Activated CD8-positive, alpha-beta memory T cell treated with anti-CD3 and anti-CD28 coated beads for 36 hours (primary cell): ENCODE measurements around the gene EFTUD2. TPM values are rescaled to one million over a fixed set of nuclear protein-coding genes. Genes with fewer than 3 reads are reported as not detected.
"Not testable (repeated sequence)": the region's sequence is repeated elsewhere in the genome, so short reads cannot be mapped to it uniquely, and the experiment has no call there.

Experiments
- CTCF ChIA-PET: fragments of 350-600 bp; sonication (Branson Sonifier 250); formaldehyde crosslinking; loops from one replicate; lab custom pipeline; 2021; ENCODE audit warnings: antibody characterized with exemption; lab: Charles Lee
- POLR2A ChIA-PET: fragments of 350-600 bp; sonication (Branson Sonifier 250); formaldehyde crosslinking; loops from one replicate; lab custom pipeline; 2021; ENCODE audit warnings: antibody characterized with exemption; lab: Charles Lee
- total RNA-seq, 2 experiments: library from RNA; stranded (reverse); gene quantifications; one replicate each; pipeline ENCODE4 v1.2.3, GENCODE V29; 2021

The EFTUD2 gene
- total RNA-seq, 2 experiments from 2014 or later, result 239 to 242 TPM

DNA sequence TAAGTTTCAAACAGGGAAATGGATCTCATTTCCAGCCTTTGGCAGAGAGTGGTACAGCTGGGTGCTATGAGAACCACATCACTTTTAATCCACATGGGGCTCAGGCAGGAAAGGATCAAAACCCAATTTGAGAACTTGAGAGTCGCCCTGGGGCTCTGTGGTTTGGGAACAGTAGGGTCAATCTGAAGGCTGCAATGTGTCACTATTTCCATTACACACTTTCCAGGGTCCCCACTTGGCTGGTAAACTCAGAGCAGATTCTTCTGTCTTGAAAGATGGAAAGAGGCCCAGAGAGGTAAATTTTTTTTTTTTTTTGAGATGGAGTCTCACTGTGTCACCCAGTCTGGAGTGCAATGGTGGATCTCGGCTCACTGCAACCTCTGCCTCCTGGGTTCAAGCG, 58.3 kb downstream of the EFTUD2 start:
- CTCF ChIA-PET, result interaction anchor here (0.9 kb wide), 1 partner anchor 10 kb away, joined by 3 read pairs; no protein-coding TSS in a partner anchor
- POLR2A ChIA-PET, result no interaction called here

GRCh38 chr17:44840274-44840673, 59.0 kb downstream of the EFTUD2 start:
- CTCF ChIA-PET, result interaction anchor here (0.9 kb wide), 1 partner anchor 9 kb away, joined by 3 read pairs; no protein-coding TSS in a partner anchor
- POLR2A ChIA-PET, result no interaction called here

DNA sequence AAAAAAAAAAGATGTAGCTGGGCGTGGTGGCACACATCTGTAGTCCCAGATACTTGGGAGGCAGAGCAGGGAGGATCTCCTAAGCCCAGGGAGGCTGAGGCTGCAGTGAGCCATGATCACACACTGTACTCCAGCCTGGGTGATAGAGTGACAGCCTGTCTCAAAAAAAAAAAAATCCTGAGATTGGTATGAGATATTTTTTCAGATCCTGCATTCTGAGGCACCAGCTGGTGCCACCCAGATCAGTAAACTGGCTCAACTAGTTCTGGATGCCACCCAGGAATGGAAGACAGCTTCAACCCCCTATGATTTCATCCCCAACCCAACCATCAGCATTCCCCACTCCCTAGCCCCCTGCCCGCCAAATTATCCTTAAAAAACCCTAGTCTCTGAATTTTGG, 62.0 kb downstream of the EFTUD2 start:
- CTCF ChIA-PET, result interaction anchor here (0.5 to 1.1 kb wide), 3 partner anchors 12 to 448 kb away, joined by 3 to 5 read pairs (median 3); no protein-coding TSS in a partner anchor
- POLR2A ChIA-PET, result no interaction called here

DNA sequence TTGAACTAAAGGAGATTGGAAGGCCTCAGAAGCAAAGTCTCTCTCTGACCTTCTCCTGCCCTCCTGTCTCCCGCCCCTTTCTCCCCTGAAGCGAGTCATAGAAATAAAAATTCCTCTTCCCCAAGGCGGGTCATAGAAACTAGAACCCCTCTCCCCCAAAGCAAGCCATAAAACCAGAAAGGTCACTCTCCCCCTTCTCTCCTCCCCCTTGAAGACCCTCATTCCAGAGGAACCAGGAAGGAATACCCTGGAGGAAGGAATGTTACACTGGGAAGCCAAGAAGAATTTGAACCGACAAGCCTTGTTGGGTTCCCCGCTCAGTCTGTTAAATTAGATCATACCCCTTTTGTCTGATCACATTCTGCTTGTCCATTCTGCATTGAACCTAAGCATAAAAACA, 66.4 kb downstream of the EFTUD2 start:
- CTCF ChIA-PET, result interaction anchor here (0.9 kb wide), 1 partner anchor 40 kb away, joined by 5 read pairs; no protein-coding TSS in a partner anchor
- POLR2A ChIA-PET, result interaction anchor here (0.6 kb wide), 2 partner anchors 22 to 213 kb away, joined by 5 to 6 read pairs; no protein-coding TSS in a partner anchor

DNA sequence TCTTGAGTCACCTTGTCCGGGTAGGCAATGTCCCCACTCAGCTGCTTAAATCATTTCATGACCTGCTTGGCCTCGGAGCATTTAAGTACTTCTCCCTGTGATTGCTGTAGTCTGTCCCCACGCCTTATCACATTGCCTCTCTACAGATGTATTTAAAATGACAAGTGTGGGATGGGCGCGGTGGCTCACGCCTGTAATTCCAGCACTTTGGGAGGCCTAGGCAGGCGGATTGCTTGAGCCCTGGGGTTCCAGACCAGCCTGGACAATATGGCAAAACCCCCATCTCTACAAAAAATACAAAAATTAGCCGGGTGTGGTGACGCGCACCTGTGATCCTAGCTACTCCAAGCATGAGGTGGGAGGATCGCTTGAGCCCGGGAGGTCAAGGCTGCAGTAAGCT, 67.9 kb downstream of the EFTUD2 start:
- ChIA-PET CTCF (interaction anchor here (1.0 to 1.5 kb wide), 4 partner anchors 9 to 59 kb away, joined by 3 read pairs; no protein-coding TSS in a partner anchor), POLR2A (no interaction called here)

DNA sequence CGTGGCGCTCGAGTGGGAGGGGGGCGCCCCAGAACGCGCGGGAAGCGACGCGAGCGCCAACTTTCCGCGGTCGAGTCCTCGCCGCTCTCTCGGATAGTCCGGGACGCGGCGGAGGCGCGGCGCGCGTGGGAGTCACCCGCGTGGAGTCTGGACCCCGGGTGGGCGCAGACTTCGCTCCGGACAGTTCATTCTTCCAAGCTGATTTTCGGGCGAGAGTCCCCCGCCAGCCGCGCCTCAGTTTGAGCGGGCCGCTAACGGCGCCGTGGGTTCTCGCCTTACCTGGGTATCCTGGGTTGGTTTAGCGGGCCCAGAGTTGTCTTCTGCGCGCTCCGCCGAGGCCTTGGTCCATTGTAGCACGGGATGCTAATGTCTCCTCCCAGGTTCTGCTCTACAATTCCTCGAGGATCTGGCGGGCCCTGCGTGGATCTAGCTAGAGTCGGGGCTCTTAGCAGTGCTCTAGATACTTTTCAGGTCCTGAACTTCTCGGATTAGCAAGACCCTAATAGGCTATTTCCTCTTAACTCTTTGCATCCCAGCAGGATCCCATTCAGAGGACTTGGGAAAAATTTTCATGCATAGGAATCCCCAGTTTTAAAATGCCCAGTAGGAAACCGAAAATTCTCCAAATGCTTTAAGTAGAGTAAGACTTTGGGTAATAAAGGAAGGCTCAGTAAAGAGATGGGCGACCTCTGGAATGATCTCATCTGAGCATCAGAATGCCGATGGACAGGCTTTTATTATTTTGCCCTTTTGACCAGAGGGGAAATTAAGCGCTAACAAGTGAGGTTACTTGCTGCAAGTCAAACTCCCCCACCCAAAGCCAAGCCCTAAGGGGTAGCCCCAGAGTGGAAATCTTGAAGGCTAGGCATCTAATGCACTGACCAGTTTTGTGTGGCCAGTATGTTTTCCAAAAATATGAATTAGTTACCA, 68.6 kb downstream of the EFTUD2 start:
- POLR2A ChIA-PET, result no interaction called here
- CTCF ChIA-PET, result interaction anchor here (1.0 to 1.5 kb wide), 4 partner anchors 10 to 58 kb away, joined by 3 read pairs; no protein-coding TSS in a partner anchor

- POLR2A ChIA-PET, result no interaction called here
- CTCF ChIA-PET, result interaction anchor here (1.2 to 1.5 kb wide), 3 partner anchors 11 to 54 kb away, joined by 3 to 4 read pairs (median 4); no protein-coding TSS in a partner anchor
Observed at GRCh38 chr17:44829523-44830358, 69.5 kb downstream of the EFTUD2 start, which contains the start of gene GJC1. GJC1 (minus strand) TSS chr17:44830287; CDS start chr17:44805817, 24,470 bp downstream.

- CTCF ChIA-PET, result interaction anchor here (1.2 to 1.5 kb wide), 2 partner anchors 50 to 53 kb away, joined by 4 read pairs; no protein-coding TSS in a partner anchor
- POLR2A ChIA-PET, result interaction anchor here (0.6 kb wide), 1 partner anchor 10 kb away, joined by 5 read pairs; no protein-coding TSS in a partner anchor
Observed at GRCh38 chr17:44828919-44829522, 70.2 kb downstream of the EFTUD2 start.

DNA sequence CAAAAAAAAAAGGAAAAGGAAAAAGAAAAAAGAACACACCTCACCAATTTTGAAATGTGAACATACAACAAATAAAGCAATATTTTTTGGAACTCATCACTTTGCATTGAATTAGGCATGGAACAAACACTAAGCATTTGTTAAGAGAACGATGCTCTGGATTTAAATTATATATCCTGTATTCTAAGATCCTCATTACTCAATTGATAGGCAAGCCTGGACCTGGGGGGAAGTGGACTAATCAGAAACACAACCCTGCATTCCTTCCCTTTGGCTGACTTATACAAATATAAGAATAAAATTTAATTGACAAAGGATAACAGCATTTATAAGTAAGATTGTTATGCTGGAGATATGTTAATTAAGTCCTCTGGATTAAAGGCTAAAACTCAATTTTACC, 71.4 kb downstream of the EFTUD2 start:
- CTCF ChIA-PET, result interaction anchor here (0.6 to 1.5 kb wide), 3 partner anchors 40 to 1821 kb away, joined by 3 to 4 read pairs (median 3); no protein-coding TSS in a partner anchor
- POLR2A ChIA-PET, result no interaction called here

GRCh38 chr17:44826123-44826790, 73.0 kb downstream of the EFTUD2 start:
- ChIA-PET POLR2A (no interaction called here), CTCF (interaction anchor here (0.7 kb wide), 1 partner anchor 17 kb away, joined by 3 read pairs; no protein-coding TSS in a partner anchor)

DNA sequence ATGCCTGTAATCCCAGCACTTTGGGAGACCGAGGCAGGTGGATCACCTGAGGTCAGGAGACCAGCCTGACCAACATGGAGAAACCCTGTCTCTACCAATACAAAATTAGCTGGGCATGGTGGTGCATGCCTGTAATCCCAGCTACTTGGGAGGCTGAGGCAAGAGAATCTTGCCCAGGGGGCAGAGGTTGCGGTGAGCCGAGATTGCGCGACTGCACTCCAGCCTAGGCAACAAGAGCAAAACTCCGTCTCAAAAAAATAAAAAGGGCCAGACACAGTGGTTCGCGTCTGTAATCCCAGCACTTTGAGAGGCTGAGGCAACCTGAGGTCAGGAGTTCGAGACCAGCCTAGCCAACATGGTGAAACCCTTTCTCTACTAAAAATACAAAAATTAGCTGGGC, 74.0 kb downstream of the EFTUD2 start:
- POLR2A ChIA-PET, result not testable (repeated sequence)
- CTCF ChIA-PET, result interaction anchor here (0.7 kb wide), 1 partner anchor 209 kb away, joined by 3 read pairs; no protein-coding TSS in a partner anchor

GRCh38 chr17:44820631-44821212, 78.5 kb downstream of the EFTUD2 start:
- POLR2A ChIA-PET, result no interaction called here
- CTCF ChIA-PET, result interaction anchor here (0.7 kb wide), 2 partner anchors 259 to 507 kb away, joined by 3 to 5 read pairs; no protein-coding TSS in a partner anchor

GRCh38 chr17:44818508-44818907, 80.7 kb downstream of the EFTUD2 start:
- CTCF ChIA-PET, POLR2A ChIA-PET: not testable (repeated sequence)

DNA sequence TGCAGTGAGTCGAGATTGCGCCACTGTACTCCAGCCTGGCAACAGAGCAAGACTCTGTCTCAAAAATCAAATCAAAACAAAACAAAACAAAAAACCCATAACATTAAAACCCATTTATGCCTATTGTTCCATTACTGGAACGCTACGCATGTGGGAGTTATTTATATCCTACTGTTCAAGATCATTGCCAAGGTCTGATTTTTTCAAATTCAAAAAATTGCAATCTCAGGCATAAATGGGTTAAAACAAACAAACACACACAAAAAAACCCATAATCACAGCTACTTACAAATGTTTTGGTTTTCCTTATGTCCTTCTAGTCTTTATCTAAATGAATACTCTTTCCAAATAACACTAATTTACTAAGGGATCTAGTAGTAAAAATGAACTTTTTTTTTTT, 87.0 kb downstream of the EFTUD2 start:
- ChIA-PET POLR2A (no interaction called here), CTCF (no interaction called here)

DNA sequence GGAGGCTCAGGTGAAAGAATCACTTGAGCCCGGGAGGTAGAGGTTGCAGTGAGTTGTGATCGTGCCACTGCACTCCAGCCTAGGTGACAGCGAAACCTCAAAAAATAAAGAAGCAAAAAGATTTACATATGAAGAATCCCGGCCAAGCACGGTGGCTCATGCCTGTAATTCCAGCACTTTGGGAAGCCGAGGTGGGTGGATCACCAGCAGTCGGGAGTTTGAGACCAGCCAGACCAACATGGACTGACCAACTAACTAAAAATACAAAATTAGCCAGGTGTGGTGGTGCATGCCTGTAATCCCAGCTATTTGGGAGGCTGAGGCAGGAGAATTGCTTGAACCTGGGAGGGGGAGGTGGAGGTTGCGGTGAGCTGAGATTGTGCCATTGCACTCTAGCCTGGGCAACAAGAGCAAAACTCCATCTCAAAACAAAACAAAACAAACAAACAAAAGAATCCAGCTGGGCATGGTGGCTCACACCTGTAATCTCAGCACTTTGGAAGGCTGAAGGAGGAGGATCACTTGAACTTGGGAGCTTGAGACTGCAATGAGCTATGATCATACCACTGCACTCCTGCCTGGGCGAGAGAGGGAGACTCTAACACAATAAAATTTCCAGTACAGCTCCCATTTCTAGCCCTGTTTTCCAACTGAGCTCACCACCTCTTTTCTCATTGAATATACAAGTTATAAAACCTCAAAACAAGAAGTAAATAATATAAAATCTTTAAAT, 90.4 kb downstream of the EFTUD2 start:
- CTCF ChIA-PET, POLR2A ChIA-PET: not testable (repeated sequence)

GRCh38 chr17:44808156-44808555, 91.1 kb downstream of the EFTUD2 start:
- ChIA-PET POLR2A (no interaction called here), CTCF (no interaction called here)

- ChIA-PET CTCF (no interaction called here), POLR2A (no interaction called here)
Observed at GRCh38 chr17:44807817-44808155, 91.5 kb downstream of the EFTUD2 start.
